Natural killer cell (primary cell): Measurements from ENCODE around the gene STARD10. TPM values are rescaled to one million over a fixed set of nuclear protein-coding genes. Genes with fewer than 3 reads are reported as not detected.

Experiments
- ATAC-seq, 3 donors: fragments of 150-1000 bp in 2 of 3; fragments of 200-7000 bp in 1 of 3; cut with Tn5 transposase; 1 replicate in 1 of 3; 2 replicates in 2 of 3; pipeline ENCODE4 v1.10.0; 2021; ENCODE audit warnings: mild to moderate bottlenecking in 2 of 3, moderate library complexity in 2 of 3
- DNase-seq, 2 donors: peaks; one replicate each; pipeline versions ENCODE4 v3.0.0 to v3.0.0-alpha.2; 2013 to 2021; ENCODE audit warnings: mixed read lengths in 1 of 2
- H3K27ac ChIP-seq: one replicate; pipeline ENCODE4 v1.5.1; 2013; ENCODE audit warnings: mild to moderate bottlenecking, low read length
- H3K27me3 ChIP-seq: one replicate; pipeline ENCODE4 v1.6.1; 2013; ENCODE audit warnings: low read length; ENCODE audit not compliant: control insufficient read depth, insufficient read depth
- H3K36me3 ChIP-seq: one replicate; pipeline ENCODE4 v1.6.1; 2013; ENCODE audit warnings: low read length; ENCODE audit not compliant: control insufficient read depth, insufficient read depth
- H3K4me1 ChIP-seq: one replicate; pipeline ENCODE4 v1.6.1; 2013; ENCODE audit warnings: low read length; ENCODE audit not compliant: control insufficient read depth, insufficient read depth
- H3K4me3 ChIP-seq: one replicate; pipeline ENCODE4 v1.5.1; 2013; ENCODE audit warnings: low read length
- H3K9me3 ChIP-seq: one replicate; pipeline ENCODE4 v1.6.1; 2013; ENCODE audit warnings: low read length; ENCODE audit not compliant: control insufficient read depth, insufficient read depth
- H3K27ac Mint-ChIP-seq, 2 donors: one replicate each; pipeline ENCODE4 v1.8.0; 2022; ENCODE audit warnings: mild to moderate bottlenecking in 2 of 2, mixed read lengths in 2 of 2, moderate library complexity in 1 of 2
- H3K27me3 Mint-ChIP-seq, 2 donors: one replicate each; pipeline ENCODE4 v1.8.0; 2022; ENCODE audit warnings: low read depth in 2 of 2, mixed read lengths in 2 of 2
- H3K36me3 Mint-ChIP-seq: one replicate; pipeline ENCODE4 v1.8.0; 2022; ENCODE audit warnings: mixed read lengths
- H3K4me1 Mint-ChIP-seq, 2 donors: one replicate each; pipeline ENCODE4 v1.8.0; 2022; ENCODE audit warnings: mixed read lengths in 2 of 2
- H3K4me3 Mint-ChIP-seq: one replicate; pipeline ENCODE4 v1.8.0; 2022; ENCODE audit warnings: mild to moderate bottlenecking, moderate library complexity, mixed read lengths
- H3K9me3 Mint-ChIP-seq, 2 donors: one replicate each; pipeline ENCODE4 v1.8.0; 2022; ENCODE audit warnings: mixed read lengths in 2 of 2
- CTCF ChIP-seq: fragments of 200-600 bp; IDR thresholded peaks from one replicate; pipeline ENCODE4 v1.8.0; 2022; ENCODE audit warnings: antibody characterized with exemption
- WGBS: methylation state at CpG from one replicate; pipeline ENCODE4 v1.1.7; 2013; ENCODE audit warnings: missing lambda C conversion rate; ENCODE audit not compliant: insufficient coverage; 5-methylcytosine and 5-hydroxymethylcytosine counted together
- intact Hi-C: fragments of 100-400 bp; cut with micrococcal nuclease; formaldehyde crosslinking; loops from one replicate; pipeline ENCODE4 v1.14.2; 2022
- total RNA-seq, 4 donors: library from RNA; stranded (reverse); fragments of 120-200 nt in 1 of 4; gene quantifications; one replicate each; pipeline versions ENCODE4 v1.2.3 to v1.2.4, GENCODE V29; 2013 to 2022

The STARD10 gene
- total RNA-seq, 3 donors from 2014 or later (not counting 1 experiment from before 2014, with no cell fraction given) = 10.9 to 17.3 (median 11.7) TPM

GRCh38 chr11:72818971-72819370, 25.1 kb upstream of the STARD10 start:
- no peaks in the 10 kb centered on the region for H3K27me3 ChIP-seq
- Mint-ChIP-seq H3K9me3 (no peaks in the 10 kb centered on the region), H3K27ac (peak overlapping the region; percentile 18 to 19), H3K4me1 (peaks cover 32 to 47% of the 10 kb centered on the region in 2 donors), H3K36me3 (no peaks in the 10 kb centered on the region), H3K27me3 (no peaks in the 10 kb centered on the region), H3K4me3 (peak overlapping the region; percentile 35)
- H3K9me3 ChIP-seq = no peaks in the 10 kb centered on the region
- DNase-seq (no peak), ATAC-seq (no peak)
- intact Hi-C loops = no loop called here
- H3K4me3 ChIP-seq = no peak overlapping the region
- H3K36me3 ChIP-seq = peaks cover 60% of the 10 kb centered on the region
- H3K27ac ChIP-seq = no peak overlapping the region
- peaks cover 47% of the 10 kb centered on the region for H3K4me1 ChIP-seq
- WGBS = 80% methylated on average over 2 of the region's 4 CpGs
- no peak for TF ChIP-seq CTCF

GRCh38 chr11:72817966-72818365, 24.1 kb upstream of the STARD10 start:
- TF ChIP-seq CTCF = no peak
- 100% methylated on average over 4 of the region's 4 CpGs for WGBS
- H3K27ac ChIP-seq = no peak overlapping the region
- H3K27me3 Mint-ChIP-seq = no peaks in the 10 kb centered on the region
- no peak for DNase-seq
- ATAC-seq = no peak
- H3K27ac Mint-ChIP-seq = peak overlapping the region; percentile 98 to 100
- peaks cover 42 to 50% of the 10 kb centered on the region in 2 donors for H3K4me1 Mint-ChIP-seq
- no peak overlapping the region for H3K4me3 ChIP-seq
- H3K9me3 ChIP-seq = no peaks in the 10 kb centered on the region
- H3K36me3 Mint-ChIP-seq = no peaks in the 10 kb centered on the region
- no peaks in the 10 kb centered on the region for H3K27me3 ChIP-seq
- intact Hi-C loops = no loop called here
- peak overlapping the region; percentile 11 for H3K4me3 Mint-ChIP-seq
- H3K36me3 ChIP-seq = peaks cover 50% of the 10 kb centered on the region
- H3K4me1 ChIP-seq = peaks cover 55% of the 10 kb centered on the region
- H3K9me3 Mint-ChIP-seq = no peaks in the 10 kb centered on the region

GRCh38 chr11:72816404-72816990, 22.6 kb upstream of the STARD10 start:
- Histone ChIP-seq H3K4me3 (peak overlapping the region; percentile 66), H3K27me3 (no peaks in the 10 kb centered on the region), H3K4me1 (peaks cover 58% of the 10 kb centered on the region), H3K27ac (peak overlapping the region; percentile 100), H3K36me3 (peaks cover 43% of the 10 kb centered on the region), H3K9me3 (no peaks in the 10 kb centered on the region)
- Mint-ChIP-seq H3K27ac (peak overlapping the region; percentile 98 to 100), H3K9me3 (no peaks in the 10 kb centered on the region), H3K27me3 (no peaks in the 10 kb centered on the region), H3K4me3 (peak overlapping the region; percentile 94), H3K4me1 (peaks cover 49 to 57% of the 10 kb centered on the region in 2 donors), H3K36me3 (no peaks in the 10 kb centered on the region)
- DNase-seq = no peak
- no peak for ATAC-seq
- intact Hi-C loops = no loop called here
- 47% methylated on average over 6 of the region's 7 CpGs for WGBS
- no peak for TF ChIP-seq CTCF
